Smooth muscle cell (in vitro differentiated cells): ENCODE data around the gene ISG15. TPM values are rescaled to one million over a fixed set of nuclear protein-coding genes. Genes with fewer than 3 reads are reported as not detected.

Experiments used
- DNase-seq: peaks from one replicate; lab custom pipeline; 2025; ENCODE audit not compliant: unreplicated experiment; lab: John Stamatoyannopoulos, UW
- H2AFZ ChIP-seq: fragments of 200-600 bp; sonication (generic); 2 replicates; pipeline ENCODE4 v1.6.0; 2016; ENCODE audit warnings: antibody characterized with exemption, low read depth, mild to moderate bottlenecking
- H3F3A ChIP-seq: fragments of 200-600 bp; sonication (generic); 2 replicates; pipeline ENCODE4 v1.6.0; 2017; ENCODE audit warnings: antibody characterized with exemption, low read depth
- H3K27ac ChIP-seq: fragments of 200-600 bp; sonication (generic); 2 replicates; pipeline ENCODE4 v1.5.1; 2016; ENCODE audit warnings: low read depth, mild to moderate bottlenecking
- H3K27me3 ChIP-seq: fragments of 200-600 bp; sonication (generic); 2 replicates; pipeline ENCODE4 v1.6.1; 2016; ENCODE audit warnings: low read depth, mild to moderate bottlenecking
- H3K36me3 ChIP-seq: fragments of 200-600 bp; sonication (generic); 2 replicates; pipeline ENCODE4 v1.5.1; 2016; ENCODE audit warnings: low read depth
- H3K4me1 ChIP-seq: fragments of 200-600 bp; sonication (generic); 2 replicates; pipeline ENCODE4 v1.5.1; 2016; ENCODE audit warnings: low read depth
- H3K4me2 ChIP-seq: fragments of 200-600 bp; sonication (generic); 2 replicates; pipeline ENCODE4 v1.6.0; 2016; ENCODE audit warnings: mild to moderate bottlenecking
- H3K4me3 ChIP-seq: fragments of 200-600 bp; sonication (generic); 2 replicates; pipeline ENCODE4 v1.5.1; 2016; ENCODE audit warnings: mild to moderate bottlenecking
- H3K79me2 ChIP-seq: fragments of 200-600 bp; sonication (generic); 2 replicates; pipeline ENCODE4 v1.6.0; 2016; ENCODE audit warnings: low read depth, mild to moderate bottlenecking
- H3K9ac ChIP-seq: fragments of 200-600 bp; sonication (generic); 2 replicates; pipeline ENCODE4 v1.6.0; 2016; ENCODE audit warnings: low read depth
- H3K9me3 ChIP-seq: fragments of 200-600 bp; sonication (generic); replicated peaks from 2 replicates; pipeline ENCODE4 v1.5.1; 2016; ENCODE audit warnings: low read depth
- H4K20me1 ChIP-seq: fragments of 200-600 bp; sonication (generic); 2 replicates; pipeline ENCODE4 v1.6.0; 2016; ENCODE audit warnings: low read depth
- CTCF ChIP-seq: fragments of 200-600 bp; sonication (generic); IDR thresholded peaks from 2 replicates; pipeline ENCODE4 v1.5.1; 2017; ENCODE audit warnings: borderline replicate concordance, mild to moderate bottlenecking, antibody characterized with exemption; ENCODE audit not compliant: insufficient read depth, poor library complexity, severe bottlenecking
- WGBS: methylation state at CpG from one replicate; pipeline ENCODE4 v1.1.7; 2016; ENCODE audit warnings: low lambda C conversion rate; 5-methylcytosine and 5-hydroxymethylcytosine counted together
- polyA plus RNA-seq: library from polyadenylated mRNA; unstranded; fragments of >200 nt; fragmentation: Nextera tagmentation; extraction: Ambion mirVana; gene quantifications from 2 replicates; pipeline ENCODE4 v1.2.1, GENCODE V29; 2016
- total RNA-seq: library from RNA; depleted of rRNA; stranded (reverse); fragments of >200 nt; gene quantifications from 2 replicates; pipeline ENCODE4 v1.2.3, GENCODE V29; 2014

The ISG15 gene
- total and polyA plus RNA-seq, 2 experiments from 2014 or later = 109 to 147 TPM

DNA sequence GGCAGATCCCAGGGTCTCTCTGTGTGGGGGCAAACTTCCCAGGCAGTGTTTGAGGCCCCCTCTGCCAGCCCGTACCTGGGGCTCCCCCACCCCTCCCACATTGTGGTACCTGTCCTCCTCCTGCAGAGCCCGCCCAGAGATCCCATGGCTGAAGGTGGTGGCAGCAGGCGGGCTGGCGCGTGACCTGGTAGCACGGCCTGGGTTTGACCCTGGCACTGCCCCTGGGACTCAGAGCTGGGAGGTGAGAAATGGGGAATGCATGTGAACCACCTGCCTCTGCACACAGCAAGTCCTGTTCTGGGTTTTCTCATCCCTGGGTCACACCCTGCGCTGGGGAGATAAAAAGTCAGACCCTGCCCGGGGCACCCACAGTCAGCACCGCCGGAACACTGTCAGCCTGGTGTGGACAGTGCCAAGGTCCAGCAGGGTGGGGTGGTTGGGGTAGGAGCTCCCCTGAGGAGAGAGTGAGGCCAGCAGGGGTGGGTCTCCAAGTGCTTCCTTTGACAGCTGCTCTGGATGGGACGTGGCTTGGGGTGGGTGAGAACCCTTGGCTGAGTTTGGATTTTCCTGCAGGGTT, 18.4 kb downstream of the ISG15 start:
- Histone ChIP-seq H2AFZ (no peak overlapping the region), H3K4me1 (peaks cover 7% of the 10 kb centered on the region)

GRCh38 chr1:1032424-1032823, 19.1 kb downstream of the ISG15 start:
- no peaks in the 10 kb centered on the region for H3F3A ChIP-seq
- H3K9ac ChIP-seq = no peak overlapping the region
- H3K4me3 ChIP-seq = peak overlapping the region; percentile 59
- H3K79me2 ChIP-seq = no peaks in the 10 kb centered on the region
- H3K27me3 ChIP-seq = peaks cover 11% of the 10 kb centered on the region
- WGBS = 49% methylated on average over 14 of the region's 16 CpGs
- H3K4me2 ChIP-seq = peak overlapping the region; percentile 96
- no peak overlapping the region for H2AFZ ChIP-seq
- no peaks in the 10 kb centered on the region for H3K9me3 ChIP-seq
- TF ChIP-seq CTCF = no peak
- no peak for DNase-seq
- H3K36me3 ChIP-seq = no peaks in the 10 kb centered on the region
- no peak overlapping the region for H3K27ac ChIP-seq
- H3K4me1 ChIP-seq = peaks cover 7% of the 10 kb centered on the region
- peaks cover 60% of the 10 kb centered on the region for H4K20me1 ChIP-seq

More for the DNA sequence above, 18.4 kb downstream of the ISG15 start:
- Histone ChIP-seq H3K4me2 (no peak overlapping the region), H4K20me1 (peaks cover 60% of the 10 kb centered on the region), H3K79me2 (no peaks in the 10 kb centered on the region), H3K9ac (no peak overlapping the region), H3K27me3 (peaks cover 11% of the 10 kb centered on the region), H3K4me3 (no peak overlapping the region), H3K27ac (no peak overlapping the region), H3F3A (no peaks in the 10 kb centered on the region), H3K9me3 (no peaks in the 10 kb centered on the region), H3K36me3 (no peaks in the 10 kb centered on the region)
- no peak for DNase-seq
- 96% methylated on average over 11 of the region's 11 CpGs for WGBS
- TF ChIP-seq CTCF = no peak

GRCh38 chr1:1033009-1033587, 19.8 kb downstream of the ISG15 start:
- Histone ChIP-seq H3K27ac (no peak overlapping the region), H3K36me3 (no peaks in the 10 kb centered on the region), H3K79me2 (no peaks in the 10 kb centered on the region), H3F3A (no peaks in the 10 kb centered on the region), H4K20me1 (peaks cover 62% of the 10 kb centered on the region), H3K4me2 (peak overlapping the region; percentile 96), H3K4me1 (peaks cover 7% of the 10 kb centered on the region), H3K9ac (no peak overlapping the region), H2AFZ (no peak overlapping the region), H3K27me3 (peaks cover 11% of the 10 kb centered on the region), H3K4me3 (peak overlapping the region; percentile 59), H3K9me3 (no peaks in the 10 kb centered on the region)
- peak; percentile 72 for DNase-seq
- TF ChIP-seq CTCF = peak; percentile 68
- 2% methylated on average over 15 of the region's 73 CpGs for WGBS
